Spleen (tissue), 7 donors: Measurements from ENCODE around the gene MIDN.

Experiments
- POLR2A ChIP-seq, 3 donors: fragments of 450-650 bp; IDR thresholded peaks; one replicate each; pipeline ENCODE4 v1.5.1; 2017; ENCODE audit warnings: antibody characterized with exemption in 3 of 3, mild to moderate bottlenecking in 1 of 3
- TF ChIP-seq, protein P1 (sequence below), 11 experiments: fragments of 200-600 bp in 7 of 11; fragments of 450-650 bp in 4 of 11; sonication (generic) in 4 of 11; IDR thresholded peaks in 8 of 11; conservative IDR thresholded peaks in 3 of 11; 1 replicate in 7 of 11; 2 replicates in 4 of 11; pipeline versions ENCODE4 v1.4.0 to v1.8.0; 2016 to 2021; ENCODE audit warnings: antibody characterized with exemption in 11 of 11, inconsistent platforms in 4 of 11, mild to moderate bottlenecking in 1 of 11
- donor health status: DM: no; HTN: no; CAD: no; lungs with moderate emphysema.
- donor health status: DM: no; HTN: no; CAD: no.
- donor health status: DM: no; HTN: no; CAD: no.

DNA sequence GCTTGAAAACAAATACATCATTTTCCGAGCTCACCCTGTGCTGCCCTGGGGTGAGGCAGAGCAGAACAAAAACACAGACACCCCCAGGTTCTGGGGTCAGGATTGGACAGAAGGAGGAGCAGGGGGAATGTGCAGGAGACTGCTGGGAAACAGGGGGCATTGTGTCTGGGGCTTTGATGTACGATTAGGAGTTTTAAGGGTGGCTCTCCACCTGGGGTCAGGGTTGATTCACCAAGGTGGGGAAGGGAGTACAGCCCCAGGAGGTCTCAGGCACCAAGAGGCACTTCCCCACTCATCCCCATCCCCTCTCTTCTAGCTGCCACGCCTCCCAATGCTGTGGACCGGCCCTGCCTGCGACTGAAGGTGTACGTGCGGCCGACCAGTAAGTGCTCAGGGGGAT is 49.9 kb downstream of the MIDN start:
- TF ChIP-seq, protein P1, sequence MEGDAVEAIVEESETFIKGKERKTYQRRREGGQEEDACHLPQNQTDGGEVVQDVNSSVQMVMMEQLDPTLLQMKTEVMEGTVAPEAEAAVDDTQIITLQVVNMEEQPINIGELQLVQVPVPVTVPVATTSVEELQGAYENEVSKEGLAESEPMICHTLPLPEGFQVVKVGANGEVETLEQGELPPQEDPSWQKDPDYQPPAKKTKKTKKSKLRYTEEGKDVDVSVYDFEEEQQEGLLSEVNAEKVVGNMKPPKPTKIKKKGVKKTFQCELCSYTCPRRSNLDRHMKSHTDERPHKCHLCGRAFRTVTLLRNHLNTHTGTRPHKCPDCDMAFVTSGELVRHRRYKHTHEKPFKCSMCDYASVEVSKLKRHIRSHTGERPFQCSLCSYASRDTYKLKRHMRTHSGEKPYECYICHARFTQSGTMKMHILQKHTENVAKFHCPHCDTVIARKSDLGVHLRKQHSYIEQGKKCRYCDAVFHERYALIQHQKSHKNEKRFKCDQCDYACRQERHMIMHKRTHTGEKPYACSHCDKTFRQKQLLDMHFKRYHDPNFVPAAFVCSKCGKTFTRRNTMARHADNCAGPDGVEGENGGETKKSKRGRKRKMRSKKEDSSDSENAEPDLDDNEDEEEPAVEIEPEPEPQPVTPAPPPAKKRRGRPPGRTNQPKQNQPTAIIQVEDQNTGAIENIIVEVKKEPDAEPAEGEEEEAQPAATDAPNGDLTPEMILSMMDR (IDR thresholded peaks at IDR 0.05 in 8 of 11, conservative IDR thresholded peaks at IDR 0.05 in 3 of 11), result no peak
- no peak for TF ChIP-seq POLR2A (IDR thresholded peaks at IDR 0.05)
